OCI-LY1 (cell line): ENCODE data around the gene PICK1.

Source experiments
- H2AFZ ChIP-seq: fragments of 200-600 bp; sonication (generic), shearing (Covaris generic); 2 replicates; pipeline ENCODE4 v1.6.0; 2014; ENCODE audit warnings: antibody characterized with exemption, mild to moderate bottlenecking, low read length
- H3F3A ChIP-seq: fragments of 200-600 bp; sonication (generic), shearing (Covaris generic); 2 replicates; pipeline ENCODE4 v1.6.0; 2014; ENCODE audit warnings: mild to moderate bottlenecking, antibody characterized with exemption, low read length, moderate library complexity; ENCODE audit not compliant: insufficient read depth
- H3K27ac ChIP-seq: fragments of 200-600 bp; sonication (generic); 2 replicates; pipeline ENCODE4 v1.5.1; 2014; ENCODE audit warnings: low read length, mixed run types, mild to moderate bottlenecking, low read depth; ENCODE audit not compliant: poor library complexity, severe bottlenecking
- H3K27me3 ChIP-seq: fragments of 200-600 bp; sonication (generic); 2 replicates; pipeline ENCODE4 v1.6.0; 2014; ENCODE audit warnings: antibody characterized with exemption, mild to moderate bottlenecking, low read length, moderate library complexity; ENCODE audit not compliant: insufficient read depth
- H3K36me3 ChIP-seq: fragments of 200-600 bp; sonication (generic); 2 replicates; pipeline ENCODE4 v1.6.1; 2014; ENCODE audit warnings: mild to moderate bottlenecking, antibody characterized with exemption, low read length, moderate library complexity, mixed read lengths; ENCODE audit not compliant: insufficient read depth
- H3K4me1 ChIP-seq: fragments of 200-600 bp; sonication (generic); 2 replicates; pipeline ENCODE4 v1.5.1; 2014; ENCODE audit warnings: mild to moderate bottlenecking, low read length, moderate library complexity; ENCODE audit not compliant: insufficient read depth, severe bottlenecking
- H3K4me2 ChIP-seq: fragments of 200-600 bp; sonication (generic), shearing (Covaris generic); 2 replicates; pipeline ENCODE4 v1.6.1; 2014; ENCODE audit warnings: low read length
- H3K4me3 ChIP-seq: fragments of 200-600 bp; sonication (generic); 2 replicates; pipeline ENCODE4 v1.5.1; 2014; ENCODE audit warnings: low read length, low read depth, mild to moderate bottlenecking, mixed read lengths; ENCODE audit not compliant: poor library complexity, severe bottlenecking
- H3K79me2 ChIP-seq: fragments of 200-600 bp; shearing (Covaris generic); 2 replicates; pipeline ENCODE4 v1.6.1; 2016; ENCODE audit warnings: mixed run types, low read length, mixed read lengths; ENCODE audit not compliant: insufficient read depth
- H3K9ac ChIP-seq: fragments of 200-600 bp; sonication (generic), shearing (Covaris generic); 2 replicates; pipeline ENCODE4 v1.6.1; 2014; ENCODE audit warnings: mild to moderate bottlenecking, low read length, mixed read lengths
- H3K9me2 ChIP-seq: fragments of 200-600 bp; sonication (generic), shearing (Covaris generic); 2 replicates; pipeline ENCODE4 v1.6.1; 2014; ENCODE audit warnings: low read depth, mild to moderate bottlenecking, low read length, mixed read lengths
- H3K9me3 ChIP-seq: fragments of 200-600 bp; shearing (Covaris generic); 2 replicates; pipeline ENCODE4 v1.6.1; 2014; ENCODE audit warnings: low read length, mixed read lengths
- H4K20me1 ChIP-seq: fragments of 200-600 bp; sonication (generic), shearing (Covaris generic); 2 replicates; pipeline ENCODE4 v1.6.0; 2016; ENCODE audit warnings: mild to moderate bottlenecking, low read length; ENCODE audit not compliant: insufficient read depth
- EZH2 ChIP-seq: fragments of 200-600 bp; sonication (generic), shearing (Covaris generic); IDR thresholded peaks from 2 replicates; pipeline ENCODE4 v1.8.0; 2017; ENCODE audit warnings: borderline replicate concordance, mixed run types, mild to moderate bottlenecking, antibody characterized with exemption, low read length, moderate library complexity, mixed read lengths
- TF ChIP-seq, protein P1 (sequence below): fragments of 200-600 bp; sonication (generic), shearing (Covaris generic); IDR thresholded peaks from 2 replicates; pipeline ENCODE4 v1.5.1; 2017; ENCODE audit warnings: mild to moderate bottlenecking, antibody characterized with exemption, low read length, moderate library complexity, mixed read lengths

Gene PICK1

GRCh38 chr22:38056969-38057891 is at the start of gene PICK1:
PICK1 (plus strand) TSS chr22:38057404; CDS start chr22:38057810, 406 bp downstream.
- H3K9me3 ChIP-seq, result no peaks in the 10 kb centered on the region
- H3K4me3 ChIP-seq, result peak within 1 kb of the TSS; percentile 78
- no peak for TF ChIP-seq EZH2
- TF ChIP-seq, protein P1, sequence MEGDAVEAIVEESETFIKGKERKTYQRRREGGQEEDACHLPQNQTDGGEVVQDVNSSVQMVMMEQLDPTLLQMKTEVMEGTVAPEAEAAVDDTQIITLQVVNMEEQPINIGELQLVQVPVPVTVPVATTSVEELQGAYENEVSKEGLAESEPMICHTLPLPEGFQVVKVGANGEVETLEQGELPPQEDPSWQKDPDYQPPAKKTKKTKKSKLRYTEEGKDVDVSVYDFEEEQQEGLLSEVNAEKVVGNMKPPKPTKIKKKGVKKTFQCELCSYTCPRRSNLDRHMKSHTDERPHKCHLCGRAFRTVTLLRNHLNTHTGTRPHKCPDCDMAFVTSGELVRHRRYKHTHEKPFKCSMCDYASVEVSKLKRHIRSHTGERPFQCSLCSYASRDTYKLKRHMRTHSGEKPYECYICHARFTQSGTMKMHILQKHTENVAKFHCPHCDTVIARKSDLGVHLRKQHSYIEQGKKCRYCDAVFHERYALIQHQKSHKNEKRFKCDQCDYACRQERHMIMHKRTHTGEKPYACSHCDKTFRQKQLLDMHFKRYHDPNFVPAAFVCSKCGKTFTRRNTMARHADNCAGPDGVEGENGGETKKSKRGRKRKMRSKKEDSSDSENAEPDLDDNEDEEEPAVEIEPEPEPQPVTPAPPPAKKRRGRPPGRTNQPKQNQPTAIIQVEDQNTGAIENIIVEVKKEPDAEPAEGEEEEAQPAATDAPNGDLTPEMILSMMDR, result no peak
- H4K20me1 ChIP-seq, result no peaks in the 10 kb centered on the region
- no peaks in the 10 kb centered on the region for H3K79me2 ChIP-seq
- peaks cover 10% of the 10 kb centered on the region for H3K4me1 ChIP-seq
- peak within 1 kb of the TSS; percentile 81 for H3K4me2 ChIP-seq
- no peaks in the 10 kb centered on the region for H3K27me3 ChIP-seq
- H3F3A ChIP-seq, result no peaks in the 10 kb centered on the region
- H3K27ac ChIP-seq, result peak within 1 kb of the TSS; percentile 57
- no peaks in the 10 kb centered on the region for H3K9me2 ChIP-seq
- peak within 1 kb of the TSS; percentile 79 for H3K9ac ChIP-seq
- 0 out of 2 replicates have a peak, but pooled peaks cover 7% of the 10 kb centered on the region for H3K36me3 ChIP-seq
- peak within 1 kb of the TSS; percentile 48; the same call in 1 of the 2 replicates for H2AFZ ChIP-seq

DNA sequence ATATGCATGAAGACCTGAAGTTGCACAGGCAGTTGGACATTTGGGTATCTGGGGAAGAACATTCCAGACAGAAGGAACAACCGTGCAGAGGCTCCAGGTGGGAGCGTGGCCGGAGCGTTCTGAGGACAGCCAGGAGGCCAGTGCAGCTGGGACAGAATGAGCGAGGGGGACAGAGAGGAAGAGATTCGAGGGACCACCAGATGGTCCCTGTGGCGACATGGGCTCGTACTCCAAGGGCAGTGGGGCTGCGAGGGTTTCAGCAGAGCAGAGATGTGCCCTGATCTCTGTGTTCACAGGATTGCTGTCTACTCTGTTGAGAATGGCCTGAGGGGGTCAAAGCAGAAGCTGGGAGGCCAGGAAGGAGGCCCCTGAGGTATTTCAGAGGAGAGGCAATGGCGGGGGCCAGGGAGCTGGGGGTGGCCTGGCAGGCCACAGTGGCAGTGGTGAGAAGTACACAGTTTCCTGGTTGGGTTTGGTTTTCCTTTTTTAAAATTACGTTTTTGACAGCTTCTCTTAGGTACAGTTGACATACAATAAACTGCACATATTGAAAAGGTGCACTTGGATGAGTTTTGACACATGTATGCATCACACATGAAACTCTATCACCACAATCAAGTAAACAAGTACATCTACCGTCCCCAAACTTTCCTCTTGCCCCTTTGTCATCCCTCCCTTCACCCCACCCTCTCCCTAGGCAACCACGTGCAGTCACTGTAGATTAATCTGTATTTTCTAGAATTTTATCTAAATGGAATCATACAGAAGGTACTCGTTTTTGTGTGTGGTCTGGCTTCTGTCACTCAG is 48.0 kb upstream of the PICK1 start:
- H2AFZ ChIP-seq, result no peak overlapping the region

GRCh38 chr22:38012604-38013072 is 44.6 kb upstream of the PICK1 start:
- Histone ChIP-seq H3K27ac (no peak overlapping the region), H3K79me2 (no peaks in the 10 kb centered on the region), H3K9me2 (no peaks in the 10 kb centered on the region), H2AFZ (no peak overlapping the region), H3K9ac (no peak overlapping the region), H3K36me3 (no peaks in the 10 kb centered on the region), H3K4me2 (no peak overlapping the region), H3F3A (no peaks in the 10 kb centered on the region), H3K4me3 (no peak overlapping the region), H4K20me1 (no peaks in the 10 kb centered on the region), H3K27me3 (no peaks in the 10 kb centered on the region), H3K4me1 (no peaks in the 10 kb centered on the region), H3K9me3 (no peaks in the 10 kb centered on the region)
- no peak for TF ChIP-seq EZH2
- TF ChIP-seq, protein P1, result no peak

More for the DNA sequence above, 48.0 kb upstream of the PICK1 start:
- H3K79me2 ChIP-seq, result no peaks in the 10 kb centered on the region
- H4K20me1 ChIP-seq, result no peaks in the 10 kb centered on the region
- no peak overlapping the region for H3K9ac ChIP-seq
- peaks cover under 1% of the 10 kb centered on the region; the same call in 1 of the 2 replicates for H3K27me3 ChIP-seq
- no peaks in the 10 kb centered on the region for H3K4me1 ChIP-seq
- no peaks in the 10 kb centered on the region for H3K9me2 ChIP-seq
- TF ChIP-seq, protein P1, result no peak
- TF ChIP-seq EZH2, result no peak
- no peaks in the 10 kb centered on the region for H3F3A ChIP-seq
- no peak overlapping the region for H3K27ac ChIP-seq
- no peak overlapping the region for H3K4me3 ChIP-seq
- no peaks in the 10 kb centered on the region for H3K36me3 ChIP-seq
- no peaks in the 10 kb centered on the region for H3K9me3 ChIP-seq
- no peak overlapping the region for H3K4me2 ChIP-seq
